GM12874 (cell line): ENCODE results near the gene CFAP299.

Experiments
- TF ChIP-seq, protein P1 (sequence below): IDR thresholded peaks from 2 replicates; pipeline ENCODE4 v1.5.1; 2011; ENCODE audit warnings: low read depth, mild to moderate bottlenecking, control low read depth, low read length, moderate library complexity; ENCODE audit not compliant: insufficient read depth

The CFAP299 gene

DNA sequence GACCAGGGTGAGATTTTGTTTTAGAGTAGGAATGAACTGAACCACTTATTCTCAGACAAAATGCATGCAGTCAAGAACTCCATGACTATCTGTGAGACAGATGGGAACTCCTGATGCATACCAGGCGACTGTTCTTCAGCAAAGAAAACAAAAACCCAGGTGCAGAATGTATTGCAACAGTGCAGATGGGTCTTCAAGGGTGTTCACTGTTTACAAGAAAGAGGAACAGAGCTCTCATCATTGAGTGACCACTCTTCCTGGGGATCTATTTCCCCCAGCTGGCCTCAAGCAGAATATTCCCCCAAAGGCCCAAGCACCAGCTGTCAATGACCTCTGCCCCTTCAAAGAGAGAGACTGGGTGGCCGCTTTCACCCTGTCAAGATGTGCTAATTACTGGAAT is 655.3 kb downstream of the CFAP299 start:
- TF ChIP-seq, protein P1, sequence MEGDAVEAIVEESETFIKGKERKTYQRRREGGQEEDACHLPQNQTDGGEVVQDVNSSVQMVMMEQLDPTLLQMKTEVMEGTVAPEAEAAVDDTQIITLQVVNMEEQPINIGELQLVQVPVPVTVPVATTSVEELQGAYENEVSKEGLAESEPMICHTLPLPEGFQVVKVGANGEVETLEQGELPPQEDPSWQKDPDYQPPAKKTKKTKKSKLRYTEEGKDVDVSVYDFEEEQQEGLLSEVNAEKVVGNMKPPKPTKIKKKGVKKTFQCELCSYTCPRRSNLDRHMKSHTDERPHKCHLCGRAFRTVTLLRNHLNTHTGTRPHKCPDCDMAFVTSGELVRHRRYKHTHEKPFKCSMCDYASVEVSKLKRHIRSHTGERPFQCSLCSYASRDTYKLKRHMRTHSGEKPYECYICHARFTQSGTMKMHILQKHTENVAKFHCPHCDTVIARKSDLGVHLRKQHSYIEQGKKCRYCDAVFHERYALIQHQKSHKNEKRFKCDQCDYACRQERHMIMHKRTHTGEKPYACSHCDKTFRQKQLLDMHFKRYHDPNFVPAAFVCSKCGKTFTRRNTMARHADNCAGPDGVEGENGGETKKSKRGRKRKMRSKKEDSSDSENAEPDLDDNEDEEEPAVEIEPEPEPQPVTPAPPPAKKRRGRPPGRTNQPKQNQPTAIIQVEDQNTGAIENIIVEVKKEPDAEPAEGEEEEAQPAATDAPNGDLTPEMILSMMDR: no peak

DNA sequence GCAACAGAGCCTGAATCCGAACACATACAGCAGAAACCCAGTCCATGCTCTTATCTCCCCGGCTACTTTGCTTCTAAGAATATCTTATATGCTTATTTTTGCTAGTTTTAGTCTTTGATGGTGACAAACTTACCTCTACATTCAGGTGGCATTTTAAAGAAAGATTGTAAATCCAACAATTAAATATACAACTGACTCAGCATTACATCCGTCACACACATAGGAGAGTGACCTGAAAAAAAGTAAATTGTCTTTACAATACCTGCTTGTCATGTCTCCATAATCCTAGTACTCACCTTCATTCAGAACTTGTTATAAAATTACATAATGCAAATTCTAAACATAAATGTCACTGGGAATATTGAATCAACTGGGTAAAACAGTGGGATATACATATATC is 664.4 kb downstream of the CFAP299 start:
- TF ChIP-seq, protein P1: no peak

DNA sequence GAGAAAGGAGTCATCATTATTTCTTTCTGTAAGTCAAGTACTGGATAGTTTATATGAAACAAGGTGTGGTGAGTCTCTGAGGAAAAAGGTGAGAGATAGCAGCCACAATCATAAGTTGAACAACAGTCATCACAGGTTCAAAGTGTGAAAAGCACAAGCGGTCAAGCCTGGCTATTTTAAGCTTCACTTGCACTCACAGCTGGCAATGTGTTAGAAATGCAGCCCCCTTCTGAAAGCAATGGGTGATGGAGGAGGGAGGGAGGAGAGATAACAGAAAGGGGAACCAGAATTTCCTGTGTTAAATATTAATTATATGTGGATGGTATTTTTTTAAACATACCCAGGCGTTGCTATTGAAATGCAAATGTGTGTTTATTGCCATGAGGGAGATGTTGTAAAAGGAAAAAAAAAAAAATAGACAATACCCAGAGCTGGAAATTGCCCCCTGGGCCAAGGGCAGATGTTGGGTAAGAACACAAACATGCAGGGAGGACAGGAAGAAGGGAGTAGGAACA is 668.1 kb downstream of the CFAP299 start:
- TF ChIP-seq, protein P1: no peak

DNA sequence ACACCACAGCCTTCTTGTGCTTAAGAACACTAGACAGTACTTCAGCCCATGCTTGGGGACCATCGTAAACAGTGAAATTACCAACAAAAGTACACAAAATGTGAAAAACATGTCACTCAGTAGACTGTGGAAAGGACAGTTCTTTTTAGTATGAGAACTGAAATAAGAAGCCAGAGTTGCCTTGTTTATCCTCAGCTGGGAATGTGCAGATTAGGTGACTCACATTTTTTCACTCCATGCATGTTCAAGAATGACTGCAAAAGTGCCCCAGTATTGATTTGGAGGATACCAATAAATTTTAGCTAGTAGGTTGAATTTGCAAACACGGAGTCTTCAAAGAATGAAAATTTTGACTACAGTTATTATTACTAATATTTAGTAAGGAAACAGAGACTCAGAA is 671.9 kb downstream of the CFAP299 start:
- TF ChIP-seq, protein P1: no peak
